GM23338 (cell line): ENCODE results near the gene APBA1.

Source experiments
- CREB1 ChIP-seq: fragments of 250-450 bp; sonication (Bioruptor Pico); IDR thresholded peaks from 2 replicates; pipeline ENCODE4 v1.5.0; 2020; ENCODE audit warnings: low read depth, mild to moderate bottlenecking, moderate library complexity
- EZH2 ChIP-seq: fragments of 200-600 bp; sonication (generic); IDR thresholded peaks from one replicate; pipeline ENCODE4 v1.8.0; 2017; ENCODE audit warnings: antibody characterized with exemption, mild to moderate bottlenecking, low read depth; ENCODE audit not compliant: unreplicated experiment
- EZH2phosphoT487 ChIP-seq: fragments of 200-600 bp; sonication (generic); IDR thresholded peaks from one replicate; pipeline ENCODE4 v1.8.1; 2018; ENCODE audit warnings: antibody characterized with exemption; ENCODE audit not compliant: unreplicated experiment
- JUNB ChIP-seq: IDR thresholded peaks from one replicate; pipeline ENCODE4 v1.6.1; 2016; ENCODE audit warnings: antibody characterized with exemption; ENCODE audit not compliant: unreplicated experiment
- NANOG ChIP-seq: IDR thresholded peaks from 2 replicates; pipeline ENCODE4 v1.6.1; 2016; ENCODE audit warnings: antibody characterized with exemption, borderline replicate concordance
- POLR2AphosphoS5 ChIP-seq: IDR thresholded peaks from 2 replicates; pipeline ENCODE4 v1.6.1; 2016; ENCODE audit warnings: antibody characterized with exemption, low read depth
- ZNF114 ChIP-seq: fragments of 250-450 bp; sonication (Bioruptor Pico); IDR thresholded peaks from 2 replicates; pipeline ENCODE4 v1.5.0; 2020; ENCODE audit warnings: mild to moderate bottlenecking, moderate library complexity
- TF ChIP-seq, protein P1 (sequence below), 2 experiments: fragments of 200-600 bp in 1 of 2; sonication (generic) in 1 of 2; conservative IDR thresholded peaks; 2 replicates each; pipeline versions ENCODE4 v1.5.1 to v1.6.1; 2016 to 2017; ENCODE audit warnings: antibody characterized with exemption in 2 of 2, low read depth in 2 of 2, mild to moderate bottlenecking in 2 of 2, moderate library complexity in 1 of 2
- TF ChIP-seq, protein P2 (sequence below): IDR thresholded peaks from one replicate; pipeline ENCODE4 v1.6.1; 2018; ENCODE audit warnings: antibody characterized with exemption; ENCODE audit not compliant: unreplicated experiment
- TF ChIP-seq, protein P3 (sequence below): IDR thresholded peaks from 2 replicates; pipeline ENCODE4 v1.6.1; 2016; ENCODE audit warnings: antibody characterized with exemption

DNA sequence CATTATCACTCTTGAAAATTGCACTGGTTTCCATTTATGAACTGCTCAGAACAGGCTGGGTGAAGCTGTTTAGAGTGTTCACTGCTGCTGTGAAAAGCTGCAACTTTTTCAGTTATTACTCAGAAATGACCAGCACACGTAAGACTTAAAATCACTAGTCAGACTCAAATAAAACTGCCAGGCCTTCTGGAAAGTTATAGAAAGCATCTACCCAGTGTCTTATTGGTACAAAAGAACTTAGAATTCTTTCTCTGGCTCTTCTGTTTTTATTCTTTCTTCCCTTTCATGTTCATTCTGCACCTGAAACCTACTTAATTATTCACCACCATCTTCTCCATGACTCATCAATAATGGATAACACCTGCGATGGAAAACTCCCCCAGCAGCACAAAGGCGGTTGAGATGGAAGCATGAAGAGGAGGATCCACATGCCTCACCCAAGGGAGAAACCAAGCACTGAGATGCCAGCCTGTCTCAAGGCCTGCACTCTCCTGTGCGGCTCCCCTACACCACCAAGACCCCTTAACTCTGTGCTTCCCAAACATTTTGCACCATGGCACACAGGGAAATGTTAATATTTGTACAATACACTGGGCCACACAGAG, 175.2 kb downstream of the APBA1 start:
- TF ChIP-seq, protein P1, sequence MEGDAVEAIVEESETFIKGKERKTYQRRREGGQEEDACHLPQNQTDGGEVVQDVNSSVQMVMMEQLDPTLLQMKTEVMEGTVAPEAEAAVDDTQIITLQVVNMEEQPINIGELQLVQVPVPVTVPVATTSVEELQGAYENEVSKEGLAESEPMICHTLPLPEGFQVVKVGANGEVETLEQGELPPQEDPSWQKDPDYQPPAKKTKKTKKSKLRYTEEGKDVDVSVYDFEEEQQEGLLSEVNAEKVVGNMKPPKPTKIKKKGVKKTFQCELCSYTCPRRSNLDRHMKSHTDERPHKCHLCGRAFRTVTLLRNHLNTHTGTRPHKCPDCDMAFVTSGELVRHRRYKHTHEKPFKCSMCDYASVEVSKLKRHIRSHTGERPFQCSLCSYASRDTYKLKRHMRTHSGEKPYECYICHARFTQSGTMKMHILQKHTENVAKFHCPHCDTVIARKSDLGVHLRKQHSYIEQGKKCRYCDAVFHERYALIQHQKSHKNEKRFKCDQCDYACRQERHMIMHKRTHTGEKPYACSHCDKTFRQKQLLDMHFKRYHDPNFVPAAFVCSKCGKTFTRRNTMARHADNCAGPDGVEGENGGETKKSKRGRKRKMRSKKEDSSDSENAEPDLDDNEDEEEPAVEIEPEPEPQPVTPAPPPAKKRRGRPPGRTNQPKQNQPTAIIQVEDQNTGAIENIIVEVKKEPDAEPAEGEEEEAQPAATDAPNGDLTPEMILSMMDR (conservative IDR thresholded peaks at IDR 0.05; ENCODE audit: low read depth in 2 of 2), result no peak
- no peak for TF ChIP-seq CREB1
- no peak for TF ChIP-seq JUNB
- TF ChIP-seq EZH2, result no peak
- TF ChIP-seq, protein P2, sequence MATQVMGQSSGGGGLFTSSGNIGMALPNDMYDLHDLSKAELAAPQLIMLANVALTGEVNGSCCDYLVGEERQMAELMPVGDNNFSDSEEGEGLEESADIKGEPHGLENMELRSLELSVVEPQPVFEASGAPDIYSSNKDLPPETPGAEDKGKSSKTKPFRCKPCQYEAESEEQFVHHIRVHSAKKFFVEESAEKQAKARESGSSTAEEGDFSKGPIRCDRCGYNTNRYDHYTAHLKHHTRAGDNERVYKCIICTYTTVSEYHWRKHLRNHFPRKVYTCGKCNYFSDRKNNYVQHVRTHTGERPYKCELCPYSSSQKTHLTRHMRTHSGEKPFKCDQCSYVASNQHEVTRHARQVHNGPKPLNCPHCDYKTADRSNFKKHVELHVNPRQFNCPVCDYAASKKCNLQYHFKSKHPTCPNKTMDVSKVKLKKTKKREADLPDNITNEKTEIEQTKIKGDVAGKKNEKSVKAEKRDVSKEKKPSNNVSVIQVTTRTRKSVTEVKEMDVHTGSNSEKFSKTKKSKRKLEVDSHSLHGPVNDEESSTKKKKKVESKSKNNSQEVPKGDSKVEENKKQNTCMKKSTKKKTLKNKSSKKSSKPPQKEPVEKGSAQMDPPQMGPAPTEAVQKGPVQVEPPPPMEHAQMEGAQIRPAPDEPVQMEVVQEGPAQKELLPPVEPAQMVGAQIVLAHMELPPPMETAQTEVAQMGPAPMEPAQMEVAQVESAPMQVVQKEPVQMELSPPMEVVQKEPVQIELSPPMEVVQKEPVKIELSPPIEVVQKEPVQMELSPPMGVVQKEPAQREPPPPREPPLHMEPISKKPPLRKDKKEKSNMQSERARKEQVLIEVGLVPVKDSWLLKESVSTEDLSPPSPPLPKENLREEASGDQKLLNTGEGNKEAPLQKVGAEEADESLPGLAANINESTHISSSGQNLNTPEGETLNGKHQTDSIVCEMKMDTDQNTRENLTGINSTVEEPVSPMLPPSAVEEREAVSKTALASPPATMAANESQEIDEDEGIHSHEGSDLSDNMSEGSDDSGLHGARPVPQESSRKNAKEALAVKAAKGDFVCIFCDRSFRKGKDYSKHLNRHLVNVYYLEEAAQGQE, result no peak
- no peak for TF ChIP-seq POLR2AphosphoS5
- TF ChIP-seq ZNF114, result no peak
- TF ChIP-seq, protein P3, sequence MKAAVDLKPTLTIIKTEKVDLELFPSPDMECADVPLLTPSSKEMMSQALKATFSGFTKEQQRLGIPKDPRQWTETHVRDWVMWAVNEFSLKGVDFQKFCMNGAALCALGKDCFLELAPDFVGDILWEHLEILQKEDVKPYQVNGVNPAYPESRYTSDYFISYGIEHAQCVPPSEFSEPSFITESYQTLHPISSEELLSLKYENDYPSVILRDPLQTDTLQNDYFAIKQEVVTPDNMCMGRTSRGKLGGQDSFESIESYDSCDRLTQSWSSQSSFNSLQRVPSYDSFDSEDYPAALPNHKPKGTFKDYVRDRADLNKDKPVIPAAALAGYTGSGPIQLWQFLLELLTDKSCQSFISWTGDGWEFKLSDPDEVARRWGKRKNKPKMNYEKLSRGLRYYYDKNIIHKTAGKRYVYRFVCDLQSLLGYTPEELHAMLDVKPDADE, result no peak
- no peak for TF ChIP-seq EZH2phosphoT487
- TF ChIP-seq NANOG, result no peak
